Transverse colon (tissue), 4 donors: ENCODE measurements around the gene ADAM12. TPM values are rescaled to one million over a fixed set of nuclear protein-coding genes. Genes with fewer than 3 reads are reported as not detected.

Experiments used
- DNase-seq: peaks from one replicate; pipeline ENCODE4 v3.0.0-alpha.2; 2019
- H3K27ac ChIP-seq, 4 donors: fragments of 200-600 bp; sonication (generic); 2 replicates each; pipeline ENCODE4 v1.5.1; 2016 to 2018; ENCODE audit warnings: inconsistent platforms in 4 of 4
- H3K27me3 ChIP-seq: fragments of 200-600 bp; sonication (generic); 2 replicates; pipeline ENCODE4 v1.5.1; 2017; ENCODE audit warnings: inconsistent platforms
- H3K36me3 ChIP-seq, 4 donors: fragments of 200-600 bp; sonication (generic); 2 replicates each; pipeline ENCODE4 v1.5.1; 2017 to 2019; ENCODE audit warnings: inconsistent platforms in 4 of 4
- H3K4me1 ChIP-seq, 4 donors: fragments of 200-600 bp; sonication (generic); 2 replicates each; pipeline ENCODE4 v1.5.1; 2017 to 2020; ENCODE audit warnings: inconsistent platforms in 4 of 4
- H3K4me3 ChIP-seq, 4 donors: fragments of 200-600 bp; sonication (generic); 1 replicate in 1 of 4; 2 replicates in 3 of 4; pipeline versions ENCODE4 v1.5.1 to v1.6.1; 2017 to 2019; ENCODE audit warnings: inconsistent platforms in 4 of 4
- H3K9me3 ChIP-seq, 2 donors: fragments of 200-600 bp; sonication (generic); 2 replicates each; pipeline ENCODE4 v1.5.1; 2017 to 2019; ENCODE audit warnings: inconsistent platforms in 2 of 2
- EP300 ChIP-seq: sonication (generic); formaldehyde crosslinking; IDR thresholded peaks from one replicate; pipeline ENCODE4 v1.6.1; 2017; ENCODE audit warnings: antibody characterized with exemption, low read depth
- POLR2A ChIP-seq: fragments of 450-650 bp; IDR thresholded peaks from one replicate; pipeline ENCODE4 v1.6.1; 2016; ENCODE audit warnings: antibody characterized with exemption, mild to moderate bottlenecking, moderate library complexity
- POLR2AphosphoS5 ChIP-seq, 3 donors: sonication (generic); formaldehyde crosslinking; IDR thresholded peaks; one replicate each; pipeline ENCODE4 v1.6.1; 2016; ENCODE audit warnings: antibody characterized with exemption in 3 of 3
- WGBS, 2 donors: methylation state at CpG; one replicate each; pipeline ENCODE4 v1.1.5; 2018; ENCODE audit warnings: low coverage in 1 of 2; 5-methylcytosine and 5-hydroxymethylcytosine counted together
- in situ Hi-C, 4 donors: fragments of 200-750 bp; cut with MboI; loops; one replicate each; pipeline versions ENCODE4 v1.15.0 to v1.15.1; 2017; ENCODE audit warnings: low sequenced_read_pairs in 3 of 4, low pct_ligation_motif_present in 1 of 4, low pct_unique_long_range_greater_than_20kb in 1 of 4
- intact Hi-C: fragments of 100-400 bp; cut with DNase I; formaldehyde crosslinking; loops from one replicate; pipeline ENCODE4 v1.15.1; 2023; ENCODE audit warnings: low total_unique reads
- total RNA-seq, 4 donors: library from RNA; depleted of rRNA; stranded (reverse); fragments of >200 nt; gene quantifications; one replicate each; pipeline ENCODE4 v1.1.0, GENCODE V29; 2016
- TF ChIP-seq, protein P1 (sequence below), 5 experiments: fragments of 200-600 bp in 3 of 5; fragments of 450-650 bp in 2 of 5; sonication (generic) in 3 of 5; IDR thresholded peaks; 1 replicate in 2 of 5; 2 replicates in 3 of 5; pipeline ENCODE4 v1.5.1; 2016 to 2017; ENCODE audit warnings: antibody characterized with exemption in 5 of 5, inconsistent platforms in 3 of 5, mild to moderate bottlenecking in 2 of 5, moderate library complexity in 1 of 5

Gene ADAM12
- total RNA-seq, 4 donors from 2014 or later = 0.14 to 2.2 (median 1.1) TPM; not detected in 1

DNA sequence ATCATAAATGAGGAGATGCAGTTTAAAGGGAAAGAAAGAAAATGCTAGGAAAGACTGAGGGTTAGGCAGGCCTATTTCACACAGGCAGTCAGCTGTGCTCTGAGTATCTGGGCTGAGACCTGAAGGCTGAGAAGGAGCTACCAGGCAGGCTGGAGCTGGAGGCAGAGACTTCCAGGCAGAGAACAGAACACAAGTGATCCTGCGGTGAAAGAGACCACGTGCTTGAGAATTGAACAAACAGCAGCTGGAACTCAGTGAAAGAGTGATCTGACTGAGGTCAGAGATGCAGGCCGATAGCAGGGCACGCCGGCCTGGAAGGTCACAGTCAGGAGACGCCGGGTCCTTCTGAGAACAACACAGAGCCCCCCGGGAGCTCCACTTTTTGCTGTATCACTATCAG lies 147.8 kb downstream of the ADAM12 start:
- no peaks in the 10 kb centered on the region for H3K27me3 ChIP-seq
- intact Hi-C loops (no loop called here), in situ Hi-C loops (no loop called here)
- H3K4me1 ChIP-seq = no peaks in the 10 kb centered on the region
- TF ChIP-seq, protein P1, sequence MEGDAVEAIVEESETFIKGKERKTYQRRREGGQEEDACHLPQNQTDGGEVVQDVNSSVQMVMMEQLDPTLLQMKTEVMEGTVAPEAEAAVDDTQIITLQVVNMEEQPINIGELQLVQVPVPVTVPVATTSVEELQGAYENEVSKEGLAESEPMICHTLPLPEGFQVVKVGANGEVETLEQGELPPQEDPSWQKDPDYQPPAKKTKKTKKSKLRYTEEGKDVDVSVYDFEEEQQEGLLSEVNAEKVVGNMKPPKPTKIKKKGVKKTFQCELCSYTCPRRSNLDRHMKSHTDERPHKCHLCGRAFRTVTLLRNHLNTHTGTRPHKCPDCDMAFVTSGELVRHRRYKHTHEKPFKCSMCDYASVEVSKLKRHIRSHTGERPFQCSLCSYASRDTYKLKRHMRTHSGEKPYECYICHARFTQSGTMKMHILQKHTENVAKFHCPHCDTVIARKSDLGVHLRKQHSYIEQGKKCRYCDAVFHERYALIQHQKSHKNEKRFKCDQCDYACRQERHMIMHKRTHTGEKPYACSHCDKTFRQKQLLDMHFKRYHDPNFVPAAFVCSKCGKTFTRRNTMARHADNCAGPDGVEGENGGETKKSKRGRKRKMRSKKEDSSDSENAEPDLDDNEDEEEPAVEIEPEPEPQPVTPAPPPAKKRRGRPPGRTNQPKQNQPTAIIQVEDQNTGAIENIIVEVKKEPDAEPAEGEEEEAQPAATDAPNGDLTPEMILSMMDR (IDR thresholded peaks at IDR 0.05) = no peak
- TF ChIP-seq EP300 (no peak), POLR2A (no peak), POLR2AphosphoS5 (IDR thresholded peaks at IDR 0.05) (no peak)
- no peak overlapping the region for H3K4me3 ChIP-seq
- H3K9me3 ChIP-seq = no peaks in the 10 kb centered on the region
- no peaks in the 10 kb centered on the region for H3K36me3 ChIP-seq
- DNase-seq = no peak
- no peak overlapping the region for H3K27ac ChIP-seq
- 76 to 78% methylated on average over 3 to 8 of the region's 8 CpGs for WGBS, 2 donors

- H3K36me3 ChIP-seq = no peaks in the 10 kb centered on the region
- no peaks in the 10 kb centered on the region for H3K4me1 ChIP-seq
- in situ Hi-C loops = no loop called here
- H3K27me3 ChIP-seq = no peaks in the 10 kb centered on the region
- H3K4me3 ChIP-seq = no peak overlapping the region
- no peak overlapping the region for H3K27ac ChIP-seq
- intact Hi-C loops = no loop called here
- TF ChIP-seq, protein P1 (IDR thresholded peaks at IDR 0.05) = no peak
- TF ChIP-seq POLR2A (no peak), EP300 (no peak), POLR2AphosphoS5 (IDR thresholded peaks at IDR 0.05) (no peak)
- WGBS, 2 donors = 60 to 82% methylated on average over 1 to 5 of the region's 8 CpGs
- DNase-seq = no peak
- H3K9me3 ChIP-seq = no peaks in the 10 kb centered on the region
These were observed 148.4 kb downstream of the ADAM12 start for GRCh38 chr10:126239844-126240243.

DNA sequence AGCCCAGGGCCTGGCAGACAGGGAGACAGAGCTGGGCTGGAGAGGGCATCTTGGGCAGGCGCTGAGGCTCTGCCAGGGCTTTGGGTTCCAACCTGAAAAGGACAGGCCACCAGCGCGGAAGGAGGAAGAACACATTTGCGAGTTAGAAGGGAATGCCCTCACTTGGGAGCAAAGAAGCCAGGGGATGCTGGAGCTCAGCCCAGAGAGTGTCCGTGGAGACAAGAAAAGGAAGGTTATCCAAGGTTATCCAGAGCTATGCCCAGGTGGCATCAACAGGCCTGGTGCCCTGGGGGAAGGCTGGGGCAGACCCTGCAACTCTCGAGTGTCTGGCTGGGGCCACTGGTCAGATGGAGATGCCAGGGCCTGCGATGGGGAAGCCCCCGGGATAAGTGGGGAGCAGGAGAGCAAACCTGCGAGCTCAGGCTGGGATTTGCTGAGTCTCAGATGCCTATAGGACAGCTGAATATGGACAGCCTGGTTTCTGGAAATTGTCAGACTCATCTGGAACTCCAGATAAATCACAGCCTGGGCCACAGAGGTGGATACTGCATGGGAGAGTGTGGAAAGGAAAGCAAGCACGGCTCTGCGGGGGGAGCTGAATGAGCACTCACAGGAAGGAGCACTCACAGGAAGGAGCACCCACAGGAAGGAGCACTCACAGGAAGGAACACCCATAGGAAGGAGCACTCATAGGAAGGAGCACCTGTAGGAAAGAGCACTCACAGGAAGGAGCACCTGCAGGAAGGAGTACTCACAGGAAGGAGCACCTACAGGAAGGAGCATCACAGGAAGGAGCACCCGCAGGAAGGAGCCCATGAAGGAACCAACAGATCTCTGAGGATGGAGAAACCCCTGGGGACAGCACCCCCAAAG lies 152.1 kb downstream of the ADAM12 start:
- no peaks in the 10 kb centered on the region for H3K36me3 ChIP-seq
- H3K27ac ChIP-seq = no peak overlapping the region
- H3K4me1 ChIP-seq = no peaks in the 10 kb centered on the region
- whole genome bisulfite sequencing, 2 donors = 86% methylated on average over 12 of the region's 12 CpGs; no CpG with 5 or more reads in 1 of the 2 donors
- DNase-seq = no peak
- no peaks in the 10 kb centered on the region for H3K9me3 ChIP-seq
- in situ Hi-C loops (no loop called here), intact Hi-C loops (no loop called here)
- H3K27me3 ChIP-seq = peaks cover 6% of the 10 kb centered on the region
- no peak overlapping the region for H3K4me3 ChIP-seq
- TF ChIP-seq EP300 (no peak), POLR2A (no peak), POLR2AphosphoS5 (IDR thresholded peaks at IDR 0.05) (no peak)
- TF ChIP-seq, protein P1 (IDR thresholded peaks at IDR 0.05) = no peak

DNA sequence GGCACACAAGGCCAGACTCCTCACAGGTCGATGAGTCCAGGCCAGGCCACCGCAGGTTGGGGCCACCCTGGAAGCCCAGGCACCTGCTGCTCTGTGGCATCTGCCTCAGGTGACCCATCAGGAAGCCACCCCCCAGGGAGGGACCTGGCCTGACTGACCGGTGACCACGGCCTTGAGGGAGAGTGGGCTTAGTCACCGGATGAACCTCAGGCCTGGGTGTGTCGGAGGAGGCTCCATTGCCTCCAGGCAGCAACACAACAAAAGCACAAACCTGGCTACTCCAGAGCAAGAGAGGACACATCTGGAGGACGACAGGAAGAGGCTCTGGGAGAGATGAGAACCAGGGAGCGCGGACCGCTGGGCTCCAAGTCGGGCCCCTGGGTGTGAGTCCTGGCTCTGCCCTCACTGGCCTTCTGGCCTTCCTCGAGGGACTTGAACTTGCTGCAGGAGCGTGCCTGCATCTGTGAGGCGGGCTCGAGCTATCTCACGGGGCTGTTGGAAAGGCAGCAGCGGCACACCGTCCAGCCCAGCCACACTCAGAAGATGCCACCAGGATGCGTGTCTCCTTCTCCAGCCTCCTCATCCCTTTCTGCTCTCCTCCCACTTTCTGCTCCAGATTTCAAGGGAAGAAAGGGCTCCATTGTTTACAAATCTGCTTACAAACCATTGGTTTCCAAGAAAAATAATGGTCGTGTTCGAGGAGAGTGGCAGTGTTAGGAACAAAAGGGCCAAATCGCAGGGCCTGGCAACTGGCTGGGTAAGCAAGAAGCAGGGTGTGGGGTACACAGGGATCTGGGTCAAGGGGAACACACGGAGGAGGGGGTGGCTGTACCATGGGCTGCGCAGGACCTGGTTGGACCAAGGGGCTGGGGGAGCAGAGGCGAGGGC lies 152.9 kb downstream of the ADAM12 start:
- intact Hi-C loops = no loop called here
- H3K27me3 ChIP-seq = peaks cover 6% of the 10 kb centered on the region
- H3K4me3 ChIP-seq = no peak overlapping the region
- H3K36me3 ChIP-seq = no peaks in the 10 kb centered on the region
- TF ChIP-seq, protein P1 (IDR thresholded peaks at IDR 0.05) = no peak
- TF ChIP-seq POLR2AphosphoS5 (IDR thresholded peaks at IDR 0.05) (no peak), EP300 (no peak), POLR2A (no peak)
- in situ Hi-C loops = no loop called here
- no peaks in the 10 kb centered on the region for H3K9me3 ChIP-seq
- no peaks in the 10 kb centered on the region for H3K4me1 ChIP-seq
- no peak for DNase-seq
- H3K27ac ChIP-seq = no peak overlapping the region
- WGBS, 2 donors = 81 to 91% methylated on average over 4 to 25 of the region's 25 CpGs
